HCT116 (cell line): ENCODE measurements around the gene ZC3H12D. TPM values are rescaled to one million over a fixed set of nuclear protein-coding genes. Genes with fewer than 3 reads are reported as not detected.

ENCODE experiments used
- ATAC-seq: fragments of 200-7000 bp; cut with Tn5 transposase; 2 replicates; pipeline ENCODE4 v1.9.1; 2020; ENCODE audit warnings: mild to moderate bottlenecking, moderate library complexity
- BruUV-seq: library from RNA; stranded (reverse); fragments of 400-500 nt; replicated peaks from 2 replicates; lab custom pipeline; 2021; lab: Mats Ljungman, UMichigan
- CTCF ChIA-PET: fragments of 300-600 bp; sonication (Branson Sonifier 250); formaldehyde crosslinking; loops from one replicate; lab custom pipeline; 2021; ENCODE audit warnings: antibody characterized with exemption; lab: Charles Lee
- POLR2A ChIA-PET: fragments of 300-600, 350-600 bp; sonication (Branson Sonifier 250); formaldehyde crosslinking; loops from one replicate; lab custom pipeline; 2021; ENCODE audit warnings: antibody characterized with exemption; lab: Charles Lee
- RAD21 ChIA-PET, 2 experiments: fragments of 300-600 bp; sonication (Branson Sonifier 250); formaldehyde crosslinking; loops; one replicate each; lab custom pipeline; 2023; ENCODE audit warnings: low total read pairs in 2 of 2; ENCODE audit not compliant: uncharacterized antibody in 2 of 2, unreplicated experiment in 2 of 2, low non-redundant PET in 1 of 2; lab: Charles Lee
- DNase-seq: peaks from one replicate; pipeline ENCODE4 v3.0.0-alpha.2; 2010; ENCODE audit warnings: low read depth, low spot score
- H2AFZ ChIP-seq: fragments of 200-600 bp; shearing (Covaris generic), sonication (generic); 2 replicates; pipeline ENCODE4 v1.6.1; 2017; ENCODE audit warnings: low read depth, mixed run types, mixed read lengths, antibody characterized with exemption, low read length; ENCODE audit not compliant: poor library complexity, severe bottlenecking
- H3K27ac ChIP-seq: 2 replicates; pipeline ENCODE4 v1.5.1; 2012; ENCODE audit warnings: low read depth, low read length
- H3K27me3 ChIP-seq: fragments of 200-600 bp; sonication (generic); 2 replicates; pipeline ENCODE4 v1.6.1; 2016; ENCODE audit warnings: mixed run types, low read length, mixed read lengths; ENCODE audit not compliant: insufficient read depth
- H3K36me3 ChIP-seq, 2 experiments: fragments of 200-500 bp in 1 of 2; fragments of 200-600 bp in 1 of 2; sonication (Bioruptor generic) in 1 of 2; sonication (generic) in 1 of 2; 2 replicates each; pipeline versions ENCODE4 v1.5.1 to v1.6.1; 2014 to 2016; ENCODE audit warnings: low read length in 2 of 2, inconsistent platforms in 1 of 2, mixed read lengths in 1 of 2, mixed run types in 1 of 2; ENCODE audit not compliant: insufficient read depth in 2 of 2, control insufficient read depth in 1 of 2
- H3K4me1 ChIP-seq, 2 experiments: fragments of 200-600 bp in 1 of 2; sonication (generic) in 1 of 2; 2 replicates each; pipeline versions ENCODE4 v1.5.1 to v1.6.1; 2012 to 2017; ENCODE audit warnings: low read length in 2 of 2, inconsistent platforms in 1 of 2, mild to moderate bottlenecking in 1 of 2, mixed read lengths in 1 of 2, mixed run types in 1 of 2, moderate library complexity in 1 of 2; ENCODE audit not compliant: insufficient read depth in 2 of 2, control insufficient read depth in 1 of 2
- H3K4me2 ChIP-seq: fragments of 200-600 bp; sonication (generic); 2 replicates; pipeline ENCODE4 v1.6.1; 2017; ENCODE audit warnings: mixed run types, low read length, mixed read lengths
- H3K4me3 ChIP-seq, 2 experiments: fragments of 200-600 bp in 1 of 2; sonication (generic) in 1 of 2; replicated peaks in 1 of 2; 2 replicates each; pipeline ENCODE4 v1.5.1; 2011 to 2016; ENCODE audit warnings: low read length in 2 of 2, control low read depth in 1 of 2, low read depth in 1 of 2, mild to moderate bottlenecking in 1 of 2, mixed read lengths in 1 of 2, mixed run types in 1 of 2
- H3K79me2 ChIP-seq: fragments of 200-600 bp; sonication (generic); 2 replicates; pipeline ENCODE4 v1.6.1; 2017; ENCODE audit warnings: mild to moderate bottlenecking, mixed run types, low read length, moderate library complexity, mixed read lengths; ENCODE audit not compliant: insufficient read depth
- H3K9ac ChIP-seq: fragments of 200-600 bp; sonication (generic); 2 replicates; pipeline ENCODE4 v1.6.1; 2016; ENCODE audit warnings: low read length, mixed read lengths
- H3K9me2 ChIP-seq: fragments of 200-600 bp; sonication (generic), shearing (Covaris generic); 2 replicates; pipeline ENCODE4 v1.6.1; 2017; ENCODE audit warnings: mixed run types, mild to moderate bottlenecking, moderate library complexity; ENCODE audit not compliant: insufficient read depth
- H3K9me3 ChIP-seq, 2 experiments: fragments of 200-500 bp in 1 of 2; fragments of 200-600 bp in 1 of 2; sonication (Bioruptor generic) in 1 of 2; sonication (generic) in 1 of 2; 2 replicates each; pipeline ENCODE4 v1.6.1; 2014 to 2017; ENCODE audit warnings: low read length in 2 of 2, mixed read lengths in 2 of 2, inconsistent platforms in 1 of 2, low read depth in 1 of 2, mild to moderate bottlenecking in 1 of 2, mixed run types in 1 of 2, moderate library complexity in 1 of 2; ENCODE audit not compliant: control insufficient read depth in 1 of 2, insufficient read depth in 1 of 2
- H4K20me1 ChIP-seq: fragments of 200-600 bp; sonication (generic), shearing (Covaris generic); 2 replicates; pipeline ENCODE4 v1.6.1; 2017; ENCODE audit warnings: mixed run types, mild to moderate bottlenecking, moderate library complexity; ENCODE audit not compliant: insufficient read depth
- CBX3 ChIP-seq: IDR thresholded peaks from 2 replicates; pipeline ENCODE4 v1.6.1; 2012; ENCODE audit warnings: low read depth
- EGR1 ChIP-seq: IDR thresholded peaks from 2 replicates; pipeline ENCODE4 v1.6.1; 2012; ENCODE audit warnings: low read depth
- ELF1 ChIP-seq: IDR thresholded peaks from 2 replicates; pipeline ENCODE4 v1.6.1; 2012; ENCODE audit warnings: low read depth, borderline replicate concordance
- EZH2 ChIP-seq: fragments of 200-600 bp; sonication (generic); IDR thresholded peaks from 2 replicates; pipeline ENCODE4 v1.6.1; 2017; ENCODE audit warnings: antibody characterized with exemption, mixed run types
- EZH2phosphoT487 ChIP-seq: fragments of 200-600 bp; IDR thresholded peaks from 2 replicates; pipeline ENCODE4 v1.6.1; 2018; ENCODE audit warnings: antibody characterized with exemption, borderline replicate concordance
- FOSL1 ChIP-seq: IDR thresholded peaks from 2 replicates; pipeline ENCODE4 v1.6.1; 2012; ENCODE audit warnings: low read depth
- POLR2A ChIP-seq: IDR thresholded peaks from 2 replicates; pipeline ENCODE4 v1.7.0; 2011; ENCODE audit warnings: borderline replicate concordance; ENCODE audit not compliant: insufficient read depth, insufficient read length; ENCODE audit errors: extremely low read depth
- RAD21 ChIP-seq: IDR thresholded peaks from 2 replicates; pipeline ENCODE4 v1.6.1; 2012; ENCODE audit warnings: low read depth, mild to moderate bottlenecking
- SIN3A ChIP-seq: IDR thresholded peaks from 2 replicates; pipeline ENCODE4 v1.6.1; 2012; ENCODE audit warnings: low read depth
- SP1 ChIP-seq: IDR thresholded peaks from 2 replicates; pipeline ENCODE4 v1.6.1; 2012; ENCODE audit warnings: low read depth
- SRF ChIP-seq: IDR thresholded peaks from 2 replicates; pipeline ENCODE4 v1.6.1; 2012; ENCODE audit warnings: low read depth
- TCF7L2 ChIP-seq: IDR thresholded peaks from 2 replicates; pipeline ENCODE4 v1.7.0; 2011; ENCODE audit warnings: borderline replicate concordance, inconsistent platforms; ENCODE audit not compliant: insufficient read depth, insufficient read length; ENCODE audit errors: extremely low read depth
- YY1 ChIP-seq: IDR thresholded peaks from 2 replicates; pipeline ENCODE4 v1.6.1; 2011; ENCODE audit warnings: low read length, low read depth, moderate library complexity, mild to moderate bottlenecking; ENCODE audit not compliant: insufficient replicate concordance; ENCODE audit errors: extremely low read depth
- ZFX ChIP-seq: fragments of 450-650 bp; IDR thresholded peaks from 2 replicates; pipeline ENCODE4 v1.6.1; 2017
- ZNF274 ChIP-seq: fragments of 200-500 bp; sonication (Bioruptor generic); IDR thresholded peaks from 2 replicates; pipeline ENCODE4 v1.6.1; 2014; ENCODE audit warnings: mild to moderate bottlenecking, low read depth, low read length, inconsistent platforms
- intact Hi-C: fragments of 100-400 bp; cut with micrococcal nuclease; formaldehyde crosslinking; loops from 2 replicates; pipeline ENCODE4 v1.10.0; 2022
- total RNA-seq: library from RNA; stranded (reverse); gene quantifications from one replicate; pipeline ENCODE4 v1.2.1, GENCODE V29; 2021; ENCODE audit not compliant: unreplicated experiment
- TF ChIP-seq, protein P1 (sequence below), 3 experiments: fragments of 200-600 bp in 1 of 3; sonication (generic) in 1 of 3; IDR thresholded peaks in 2 of 3; conservative IDR thresholded peaks in 1 of 3; 2 replicates each; pipeline ENCODE4 v1.5.1; 2012 to 2017; ENCODE audit warnings: low read depth in 2 of 3, low read length in 2 of 3, antibody characterized with exemption in 1 of 3, borderline replicate concordance in 1 of 3, control low read depth in 1 of 3, mild to moderate bottlenecking in 1 of 3, mixed read lengths in 1 of 3, mixed run types in 1 of 3, moderate library complexity in 1 of 3; ENCODE audit not compliant: insufficient read depth in 1 of 3
- TF ChIP-seq, protein P2 (sequence below): IDR thresholded peaks from 2 replicates; pipeline ENCODE4 v1.6.1; 2011; ENCODE audit warnings: mild to moderate bottlenecking, low read length, moderate library complexity; ENCODE audit not compliant: insufficient replicate concordance; ENCODE audit errors: extremely low read depth
- TF ChIP-seq, protein P3 (sequence below): IDR thresholded peaks from 2 replicates; pipeline ENCODE4 v1.6.1; 2012

ZC3H12D gene
- total RNA-seq, 1 experiment from 2014 or later = 0.30 TPM

DNA sequence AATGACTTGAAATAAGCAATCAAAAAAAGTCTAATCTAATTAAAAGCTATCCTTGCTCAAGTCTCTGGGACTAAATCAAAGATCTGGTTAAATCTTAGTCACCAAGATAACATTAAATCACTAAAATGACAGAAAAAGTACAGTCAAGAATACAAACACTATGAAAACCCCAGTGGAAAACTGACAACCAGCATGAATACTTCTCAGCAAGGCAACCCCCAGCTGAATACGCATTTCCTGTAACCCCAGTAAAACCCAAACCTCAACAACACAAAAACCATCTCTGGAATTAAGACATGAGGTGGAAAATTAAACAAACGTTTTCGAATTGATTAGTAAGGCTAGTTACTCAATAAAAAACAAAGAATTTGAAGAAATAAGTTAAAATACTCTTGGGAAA is 23.7 kb upstream of the ZC3H12D start:
- TF ChIP-seq SRF (no peak), EZH2 (no peak), SP1 (no peak), POLR2A (no peak), ZFX (no peak), SIN3A (no peak), EZH2phosphoT487 (no peak)
- no peak for DNase-seq

DNA sequence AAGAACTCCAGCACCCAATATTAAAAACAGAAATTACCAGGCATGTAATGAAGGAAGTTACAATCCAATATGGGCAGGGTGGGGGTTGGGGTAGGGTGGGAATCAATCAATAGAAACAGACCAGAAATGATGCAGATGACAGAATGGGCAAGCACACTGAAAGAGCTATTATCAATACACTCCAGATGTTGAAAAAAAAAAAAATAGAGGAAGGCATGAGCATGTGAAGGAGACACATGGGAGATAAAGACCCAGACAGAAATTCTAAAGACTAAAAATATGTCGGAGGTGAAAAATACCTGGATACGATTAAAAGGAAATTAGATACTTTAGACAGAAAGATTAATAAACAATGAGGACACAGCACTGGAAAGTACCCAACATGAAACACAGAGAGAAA is 19.1 kb upstream of the ZC3H12D start:
- Histone ChIP-seq H3K4me2 (no peak overlapping the region), H3K36me3 (peaks cover 0 to 6% of the 10 kb centered on the region in 2 experiments; a peak in 2 of 4 replicates), H3K4me3 (no peak overlapping the region), H3K9ac (no peak overlapping the region), H4K20me1 (no peaks in the 10 kb centered on the region), H3K4me1 (no peaks in the 10 kb centered on the region), H3K27me3 (no peaks in the 10 kb centered on the region), H3K27ac (no peak overlapping the region), H3K79me2 (0 out of 2 replicates have a peak, but pooled peaks cover 3% of the 10 kb centered on the region), H3K9me2 (no peaks in the 10 kb centered on the region), H3K9me3 (no peaks in the 10 kb centered on the region), H2AFZ (no peak overlapping the region)
- ChIA-PET CTCF (no interaction called here), POLR2A (no interaction called here), RAD21 (interaction anchor here in 1 of 2 experiments (0.8 kb wide), 1 partner anchor 422 kb away, joined by 5 read pairs; no protein-coding TSS in a partner anchor)
- DNase-seq = no peak
- BruUV-seq = no TSS peak
- ATAC-seq = no peak
- intact Hi-C loops = no loop called here
- TF ChIP-seq, protein P1, sequence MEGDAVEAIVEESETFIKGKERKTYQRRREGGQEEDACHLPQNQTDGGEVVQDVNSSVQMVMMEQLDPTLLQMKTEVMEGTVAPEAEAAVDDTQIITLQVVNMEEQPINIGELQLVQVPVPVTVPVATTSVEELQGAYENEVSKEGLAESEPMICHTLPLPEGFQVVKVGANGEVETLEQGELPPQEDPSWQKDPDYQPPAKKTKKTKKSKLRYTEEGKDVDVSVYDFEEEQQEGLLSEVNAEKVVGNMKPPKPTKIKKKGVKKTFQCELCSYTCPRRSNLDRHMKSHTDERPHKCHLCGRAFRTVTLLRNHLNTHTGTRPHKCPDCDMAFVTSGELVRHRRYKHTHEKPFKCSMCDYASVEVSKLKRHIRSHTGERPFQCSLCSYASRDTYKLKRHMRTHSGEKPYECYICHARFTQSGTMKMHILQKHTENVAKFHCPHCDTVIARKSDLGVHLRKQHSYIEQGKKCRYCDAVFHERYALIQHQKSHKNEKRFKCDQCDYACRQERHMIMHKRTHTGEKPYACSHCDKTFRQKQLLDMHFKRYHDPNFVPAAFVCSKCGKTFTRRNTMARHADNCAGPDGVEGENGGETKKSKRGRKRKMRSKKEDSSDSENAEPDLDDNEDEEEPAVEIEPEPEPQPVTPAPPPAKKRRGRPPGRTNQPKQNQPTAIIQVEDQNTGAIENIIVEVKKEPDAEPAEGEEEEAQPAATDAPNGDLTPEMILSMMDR (IDR thresholded peaks at IDR 0.05 in 2 of 3, conservative IDR thresholded peaks at IDR 0.05 in 1 of 3; ENCODE audit: borderline replicate concordance in 1 of 3, insufficient read depth in 1 of 3, low read depth in 2 of 3, low read length in 2 of 3) = no peak
- TF ChIP-seq CBX3 (no peak), ZNF274 (no peak), EZH2phosphoT487 (no peak), FOSL1 (no peak), SP1 (no peak), TCF7L2 (no peak), YY1 (no peak), RAD21 (no peak), ZFX (no peak), EGR1 (no peak), ELF1 (no peak)
- TF ChIP-seq, protein P2, sequence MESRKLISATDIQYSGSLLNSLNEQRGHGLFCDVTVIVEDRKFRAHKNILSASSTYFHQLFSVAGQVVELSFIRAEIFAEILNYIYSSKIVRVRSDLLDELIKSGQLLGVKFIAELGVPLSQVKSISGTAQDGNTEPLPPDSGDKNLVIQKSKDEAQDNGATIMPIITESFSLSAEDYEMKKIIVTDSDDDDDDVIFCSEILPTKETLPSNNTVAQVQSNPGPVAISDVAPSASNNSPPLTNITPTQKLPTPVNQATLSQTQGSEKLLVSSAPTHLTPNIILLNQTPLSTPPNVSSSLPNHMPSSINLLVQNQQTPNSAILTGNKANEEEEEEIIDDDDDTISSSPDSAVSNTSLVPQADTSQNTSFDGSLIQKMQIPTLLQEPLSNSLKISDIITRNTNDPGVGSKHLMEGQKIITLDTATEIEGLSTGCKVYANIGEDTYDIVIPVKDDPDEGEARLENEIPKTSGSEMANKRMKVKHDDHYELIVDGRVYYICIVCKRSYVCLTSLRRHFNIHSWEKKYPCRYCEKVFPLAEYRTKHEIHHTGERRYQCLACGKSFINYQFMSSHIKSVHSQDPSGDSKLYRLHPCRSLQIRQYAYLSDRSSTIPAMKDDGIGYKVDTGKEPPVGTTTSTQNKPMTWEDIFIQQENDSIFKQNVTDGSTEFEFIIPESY = no peak
- TF ChIP-seq, protein P3, sequence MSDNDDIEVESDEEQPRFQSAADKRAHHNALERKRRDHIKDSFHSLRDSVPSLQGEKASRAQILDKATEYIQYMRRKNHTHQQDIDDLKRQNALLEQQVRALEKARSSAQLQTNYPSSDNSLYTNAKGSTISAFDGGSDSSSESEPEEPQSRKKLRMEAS = no peak

More for the DNA sequence above, 23.7 kb upstream of the ZC3H12D start:
- Histone ChIP-seq H3K9me2 (no peaks in the 10 kb centered on the region), H3K27ac (no peak overlapping the region), H2AFZ (no peak overlapping the region), H3K36me3 (peaks cover 7 to 8% of the 10 kb centered on the region in 2 experiments; a peak in 3 of 4 replicates), H4K20me1 (peaks cover 3% of the 10 kb centered on the region; the same call in 1 of the 2 replicates), H3K9ac (no peak overlapping the region), H3K4me2 (no peak overlapping the region), H3K27me3 (no peaks in the 10 kb centered on the region), H3K9me3 (no peaks in the 10 kb centered on the region), H3K4me1 (no peaks in the 10 kb centered on the region), H3K4me3 (no peak overlapping the region), H3K79me2 (0 out of 2 replicates have a peak, but pooled peaks cover 3% of the 10 kb centered on the region)
- intact Hi-C loops = no loop called here
- no peak for ATAC-seq
- BruUV-seq = no TSS peak
- RAD21 ChIA-PET = no interaction called here
- CTCF ChIA-PET = interaction anchor here (0.6 kb wide), 1 partner anchor 19 kb away, joined by 4 read pairs; no protein-coding TSS in a partner anchor
- POLR2A ChIA-PET = no interaction called here
